ENCODE results near the gene DHRSX.

DNA sequence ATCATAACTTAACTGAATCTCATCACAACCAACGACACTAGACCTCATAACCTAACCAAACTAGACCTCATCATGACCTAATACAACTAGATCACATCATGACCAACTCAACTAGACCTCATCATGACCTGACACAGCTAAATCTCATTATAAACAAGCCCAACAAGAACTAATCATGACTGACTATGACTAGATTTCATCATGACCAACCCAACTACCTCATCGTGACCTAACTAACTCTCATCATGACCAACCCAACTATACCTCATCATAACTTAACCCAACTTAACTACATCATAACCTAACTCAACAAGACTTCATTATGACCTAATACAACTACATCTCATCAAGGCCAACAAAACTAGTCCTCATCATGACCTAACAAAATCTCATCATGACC, 86.8 kb downstream of the DHRSX start:
- TF ChIP-seq, protein P1, sequence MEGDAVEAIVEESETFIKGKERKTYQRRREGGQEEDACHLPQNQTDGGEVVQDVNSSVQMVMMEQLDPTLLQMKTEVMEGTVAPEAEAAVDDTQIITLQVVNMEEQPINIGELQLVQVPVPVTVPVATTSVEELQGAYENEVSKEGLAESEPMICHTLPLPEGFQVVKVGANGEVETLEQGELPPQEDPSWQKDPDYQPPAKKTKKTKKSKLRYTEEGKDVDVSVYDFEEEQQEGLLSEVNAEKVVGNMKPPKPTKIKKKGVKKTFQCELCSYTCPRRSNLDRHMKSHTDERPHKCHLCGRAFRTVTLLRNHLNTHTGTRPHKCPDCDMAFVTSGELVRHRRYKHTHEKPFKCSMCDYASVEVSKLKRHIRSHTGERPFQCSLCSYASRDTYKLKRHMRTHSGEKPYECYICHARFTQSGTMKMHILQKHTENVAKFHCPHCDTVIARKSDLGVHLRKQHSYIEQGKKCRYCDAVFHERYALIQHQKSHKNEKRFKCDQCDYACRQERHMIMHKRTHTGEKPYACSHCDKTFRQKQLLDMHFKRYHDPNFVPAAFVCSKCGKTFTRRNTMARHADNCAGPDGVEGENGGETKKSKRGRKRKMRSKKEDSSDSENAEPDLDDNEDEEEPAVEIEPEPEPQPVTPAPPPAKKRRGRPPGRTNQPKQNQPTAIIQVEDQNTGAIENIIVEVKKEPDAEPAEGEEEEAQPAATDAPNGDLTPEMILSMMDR (IDR thresholded peaks at IDR 0.05; ENCODE audit: poor library complexity): no peak
- TF ChIP-seq EZH2 (IDR thresholded peaks at IDR 0.05; ENCODE audit: borderline replicate concordance): no peak
- TF ChIP-seq EZH2phosphoT487 (IDR thresholded peaks at IDR 0.05; ENCODE audit: low read depth, severe bottlenecking, unreplicated experiment): no peak
